HL-60 (cell line): ENCODE results near the gene UBA6.

Experiments
- CTCF ChIP-seq: IDR thresholded peaks from one replicate; pipeline ENCODE4 v1.5.1; 2011; ENCODE audit warnings: low read length, control low read depth, inconsistent platforms; ENCODE audit not compliant: insufficient read depth
- GABPA ChIP-seq: IDR thresholded peaks from 2 replicates; pipeline ENCODE4 v1.6.1; 2012; ENCODE audit warnings: low read depth
- POLR2AphosphoS5 ChIP-seq: IDR thresholded peaks from 2 replicates; pipeline ENCODE4 v1.6.1; 2012; ENCODE audit warnings: low read depth
- SPI1 ChIP-seq: IDR thresholded peaks from 2 replicates; pipeline ENCODE4 v1.6.1; 2012; ENCODE audit warnings: low read depth, mild to moderate bottlenecking, borderline replicate concordance
- TF ChIP-seq, protein P1 (sequence below): IDR thresholded peaks from 2 replicates; pipeline ENCODE4 v1.6.1; 2012; ENCODE audit warnings: low read depth; ENCODE audit not compliant: insufficient replicate concordance

- TF ChIP-seq POLR2AphosphoS5 (no peak), CTCF (no peak), GABPA (no peak), SPI1 (no peak)
- TF ChIP-seq, protein P1, sequence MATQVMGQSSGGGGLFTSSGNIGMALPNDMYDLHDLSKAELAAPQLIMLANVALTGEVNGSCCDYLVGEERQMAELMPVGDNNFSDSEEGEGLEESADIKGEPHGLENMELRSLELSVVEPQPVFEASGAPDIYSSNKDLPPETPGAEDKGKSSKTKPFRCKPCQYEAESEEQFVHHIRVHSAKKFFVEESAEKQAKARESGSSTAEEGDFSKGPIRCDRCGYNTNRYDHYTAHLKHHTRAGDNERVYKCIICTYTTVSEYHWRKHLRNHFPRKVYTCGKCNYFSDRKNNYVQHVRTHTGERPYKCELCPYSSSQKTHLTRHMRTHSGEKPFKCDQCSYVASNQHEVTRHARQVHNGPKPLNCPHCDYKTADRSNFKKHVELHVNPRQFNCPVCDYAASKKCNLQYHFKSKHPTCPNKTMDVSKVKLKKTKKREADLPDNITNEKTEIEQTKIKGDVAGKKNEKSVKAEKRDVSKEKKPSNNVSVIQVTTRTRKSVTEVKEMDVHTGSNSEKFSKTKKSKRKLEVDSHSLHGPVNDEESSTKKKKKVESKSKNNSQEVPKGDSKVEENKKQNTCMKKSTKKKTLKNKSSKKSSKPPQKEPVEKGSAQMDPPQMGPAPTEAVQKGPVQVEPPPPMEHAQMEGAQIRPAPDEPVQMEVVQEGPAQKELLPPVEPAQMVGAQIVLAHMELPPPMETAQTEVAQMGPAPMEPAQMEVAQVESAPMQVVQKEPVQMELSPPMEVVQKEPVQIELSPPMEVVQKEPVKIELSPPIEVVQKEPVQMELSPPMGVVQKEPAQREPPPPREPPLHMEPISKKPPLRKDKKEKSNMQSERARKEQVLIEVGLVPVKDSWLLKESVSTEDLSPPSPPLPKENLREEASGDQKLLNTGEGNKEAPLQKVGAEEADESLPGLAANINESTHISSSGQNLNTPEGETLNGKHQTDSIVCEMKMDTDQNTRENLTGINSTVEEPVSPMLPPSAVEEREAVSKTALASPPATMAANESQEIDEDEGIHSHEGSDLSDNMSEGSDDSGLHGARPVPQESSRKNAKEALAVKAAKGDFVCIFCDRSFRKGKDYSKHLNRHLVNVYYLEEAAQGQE, result no peak
Observed at GRCh38 chr4:67691328-67691727, 9.6 kb downstream of the UBA6 start.
